GM12873 (cell line): ENCODE data around the gene TRIM44.

Experiments
- CTCF ChIP-seq: IDR thresholded peaks from 2 replicates; pipeline ENCODE4 v1.5.1; 2012; ENCODE audit warnings: low read depth, mild to moderate bottlenecking, moderate library complexity, low read length, control low read depth; ENCODE audit not compliant: insufficient read depth; ENCODE audit errors: missing control alignments

TRIM44 gene

GRCh38 chr11:35799655-35800054 is 137.1 kb downstream of the TRIM44 start:
- TF ChIP-seq CTCF, result peak; percentile 28

- TF ChIP-seq CTCF, result no peak
These were observed 138.7 kb downstream of the TRIM44 start for GRCh38 chr11:35800970-35801953.

- no peak for TF ChIP-seq CTCF
These were observed 139.6 kb downstream of the TRIM44 start for GRCh38 chr11:35802221-35802620.

GRCh38 chr11:35802672-35803071 is 140.1 kb downstream of the TRIM44 start:
- TF ChIP-seq CTCF, result no peak

- no peak for TF ChIP-seq CTCF
These were observed 140.5 kb downstream of the TRIM44 start for GRCh38 chr11:35803115-35803514.

GRCh38 chr11:35804451-35805040 is 142.0 kb downstream of the TRIM44 start:
- TF ChIP-seq CTCF, result no peak

GRCh38 chr11:35809561-35809960 is 147.0 kb downstream of the TRIM44 start:
- TF ChIP-seq CTCF, result no peak
